Panc1 (cell line): ENCODE results near the gene ADAMTSL2. TPM values are rescaled to one million over a fixed set of nuclear protein-coding genes. Genes with fewer than 3 reads are reported as not detected.

Experiments used
- ATAC-seq: fragments of 200-7000 bp; cut with Tn5 transposase; 2 replicates; pipeline ENCODE4 v1.9.1; 2020; ENCODE audit warnings: mild to moderate bottlenecking, moderate library complexity
- BruUV-seq: library from RNA; stranded (reverse); fragments of 400-500 nt; replicated peaks from 2 replicates; lab custom pipeline; 2021; lab: Mats Ljungman, UMichigan
- CTCF ChIA-PET: fragments of 300-600 bp; sonication (Branson Sonifier 250); formaldehyde crosslinking; loops from one replicate; lab custom pipeline; 2022; ENCODE audit warnings: antibody characterized with exemption; lab: Charles Lee
- POLR2A ChIA-PET: fragments of 300-600 bp; sonication (Branson Sonifier 250); formaldehyde crosslinking; loops from one replicate; lab custom pipeline; 2022; ENCODE audit warnings: antibody characterized with exemption; lab: Charles Lee
- DNase-seq: peaks from one replicate; pipeline ENCODE4 v3.0.0-alpha.2; 2010; ENCODE audit warnings: low read depth, low spot score
- H3K27ac ChIP-seq: 2 replicates; pipeline ENCODE4 v1.5.1; 2011; ENCODE audit warnings: mild to moderate bottlenecking, low read length, inconsistent platforms
- H3K27me3 ChIP-seq: fragments of 200-500 bp; sonication (Bioruptor generic); 2 replicates; pipeline ENCODE4 v1.6.0; 2014; ENCODE audit warnings: low read length, inconsistent platforms; ENCODE audit not compliant: control insufficient read depth, insufficient read depth
- H3K36me3 ChIP-seq: fragments of 200-500 bp; sonication (Bioruptor generic); 2 replicates; pipeline ENCODE4 v1.5.1; 2014; ENCODE audit warnings: inconsistent platforms, mild to moderate bottlenecking, low read length, moderate library complexity; ENCODE audit not compliant: control insufficient read depth, insufficient read depth
- H3K4me1 ChIP-seq: 2 replicates; pipeline ENCODE4 v1.5.1; 2011; ENCODE audit warnings: inconsistent platforms, mild to moderate bottlenecking, low read length, moderate library complexity; ENCODE audit not compliant: control insufficient read depth, insufficient read depth
- H3K4me3 ChIP-seq, 2 experiments: 2 replicates each; pipeline ENCODE4 v1.5.1; 2011 to 2012; ENCODE audit warnings: low read depth in 2 of 2, low read length in 2 of 2, mild to moderate bottlenecking in 2 of 2, inconsistent platforms in 1 of 2, moderate library complexity in 1 of 2
- H3K9me3 ChIP-seq: fragments of 200-500 bp; sonication (Bioruptor generic); 2 replicates; pipeline ENCODE4 v1.5.1; 2014; ENCODE audit warnings: low read depth, mild to moderate bottlenecking, inconsistent platforms, low read length, moderate library complexity; ENCODE audit not compliant: control insufficient read depth, insufficient read depth
- POLR2AphosphoS5 ChIP-seq: IDR thresholded peaks from 2 replicates; pipeline ENCODE4 v1.6.1; 2012; ENCODE audit warnings: mild to moderate bottlenecking, low read depth, low read length, moderate library complexity
- SIN3A ChIP-seq: IDR thresholded peaks from 2 replicates; pipeline ENCODE4 v1.6.1; 2012; ENCODE audit warnings: low read depth, mild to moderate bottlenecking, low read length, moderate library complexity, borderline replicate concordance; ENCODE audit not compliant: insufficient read depth
- TCF7L2 ChIP-seq: IDR thresholded peaks from 2 replicates; pipeline ENCODE4 v1.6.1; 2011; ENCODE audit warnings: mild to moderate bottlenecking, low read depth, low read length, inconsistent platforms
- in situ Hi-C: cut with HindIII; loops from 2 replicates; pipeline ENCODE4 v1.10.0; 2016; ENCODE audit warnings: low sequenced_read_pairs, low pct_unique_long_range_greater_than_20kb
- intact Hi-C: fragments of 100-400 bp; cut with micrococcal nuclease; formaldehyde crosslinking; loops from one replicate; pipeline ENCODE4 v1.10.0; 2022; ENCODE audit not compliant: unreplicated experiment
- total RNA-seq: library from RNA; stranded (reverse); gene quantifications from one replicate; pipeline ENCODE4 v1.2.1, GENCODE V29; 2021; ENCODE audit not compliant: unreplicated experiment
- TF ChIP-seq, protein P1 (sequence below): fragments of 450-650 bp; IDR thresholded peaks from 2 replicates; pipeline ENCODE4 v1.5.1; 2017; ENCODE audit warnings: mild to moderate bottlenecking
- TF ChIP-seq, protein P2 (sequence below), 2 experiments: IDR thresholded peaks; 2 replicates each; pipeline ENCODE4 v1.6.1; 2011 to 2012; ENCODE audit warnings: low read depth in 2 of 2, control low read depth in 1 of 2, low read length in 1 of 2, mild to moderate bottlenecking in 1 of 2, moderate library complexity in 1 of 2; ENCODE audit not compliant: insufficient read depth in 1 of 2

ADAMTSL2 gene
- total RNA-seq, 1 experiment from 2014 or later: 0.10 TPM

DNA sequence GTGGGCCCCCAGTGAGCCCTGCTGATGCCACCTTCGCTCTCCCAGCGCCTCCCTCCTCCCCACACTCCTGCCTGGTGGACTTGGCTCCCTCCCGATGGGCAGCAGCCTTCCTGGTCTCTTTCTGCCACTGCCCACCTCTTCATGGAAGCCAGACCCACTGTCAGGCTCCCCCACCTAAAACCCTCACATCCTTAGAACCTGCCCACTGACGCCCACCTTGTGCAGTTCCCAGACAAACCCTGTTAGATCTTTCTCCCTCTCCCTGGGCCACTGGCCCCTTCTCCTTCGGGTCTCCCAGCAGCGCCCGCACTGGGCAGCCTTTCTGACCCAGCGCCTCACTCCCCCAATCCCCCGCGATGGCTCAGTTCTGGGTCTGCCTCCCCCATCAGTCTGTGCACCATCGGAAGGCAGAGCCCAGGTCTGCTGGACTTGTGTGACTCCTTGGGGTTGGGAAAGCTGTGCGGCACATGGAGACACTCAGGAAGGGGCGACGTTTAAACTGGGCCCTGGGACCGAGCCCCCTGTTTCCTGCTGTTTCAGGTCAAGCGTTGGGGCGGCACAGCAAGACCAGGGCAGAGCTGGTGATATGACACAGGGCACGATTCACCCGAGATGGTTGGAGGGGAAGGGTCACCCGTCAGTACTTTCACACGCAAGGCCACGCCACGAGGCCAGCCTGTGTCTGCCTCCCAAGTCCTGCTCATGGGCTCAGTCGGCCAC is 27.1 kb upstream of the ADAMTSL2 start:
- no peak for ATAC-seq
- TF ChIP-seq SIN3A: no peak
- TF ChIP-seq, protein P1, sequence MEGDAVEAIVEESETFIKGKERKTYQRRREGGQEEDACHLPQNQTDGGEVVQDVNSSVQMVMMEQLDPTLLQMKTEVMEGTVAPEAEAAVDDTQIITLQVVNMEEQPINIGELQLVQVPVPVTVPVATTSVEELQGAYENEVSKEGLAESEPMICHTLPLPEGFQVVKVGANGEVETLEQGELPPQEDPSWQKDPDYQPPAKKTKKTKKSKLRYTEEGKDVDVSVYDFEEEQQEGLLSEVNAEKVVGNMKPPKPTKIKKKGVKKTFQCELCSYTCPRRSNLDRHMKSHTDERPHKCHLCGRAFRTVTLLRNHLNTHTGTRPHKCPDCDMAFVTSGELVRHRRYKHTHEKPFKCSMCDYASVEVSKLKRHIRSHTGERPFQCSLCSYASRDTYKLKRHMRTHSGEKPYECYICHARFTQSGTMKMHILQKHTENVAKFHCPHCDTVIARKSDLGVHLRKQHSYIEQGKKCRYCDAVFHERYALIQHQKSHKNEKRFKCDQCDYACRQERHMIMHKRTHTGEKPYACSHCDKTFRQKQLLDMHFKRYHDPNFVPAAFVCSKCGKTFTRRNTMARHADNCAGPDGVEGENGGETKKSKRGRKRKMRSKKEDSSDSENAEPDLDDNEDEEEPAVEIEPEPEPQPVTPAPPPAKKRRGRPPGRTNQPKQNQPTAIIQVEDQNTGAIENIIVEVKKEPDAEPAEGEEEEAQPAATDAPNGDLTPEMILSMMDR: no peak
- TF ChIP-seq, protein P2, sequence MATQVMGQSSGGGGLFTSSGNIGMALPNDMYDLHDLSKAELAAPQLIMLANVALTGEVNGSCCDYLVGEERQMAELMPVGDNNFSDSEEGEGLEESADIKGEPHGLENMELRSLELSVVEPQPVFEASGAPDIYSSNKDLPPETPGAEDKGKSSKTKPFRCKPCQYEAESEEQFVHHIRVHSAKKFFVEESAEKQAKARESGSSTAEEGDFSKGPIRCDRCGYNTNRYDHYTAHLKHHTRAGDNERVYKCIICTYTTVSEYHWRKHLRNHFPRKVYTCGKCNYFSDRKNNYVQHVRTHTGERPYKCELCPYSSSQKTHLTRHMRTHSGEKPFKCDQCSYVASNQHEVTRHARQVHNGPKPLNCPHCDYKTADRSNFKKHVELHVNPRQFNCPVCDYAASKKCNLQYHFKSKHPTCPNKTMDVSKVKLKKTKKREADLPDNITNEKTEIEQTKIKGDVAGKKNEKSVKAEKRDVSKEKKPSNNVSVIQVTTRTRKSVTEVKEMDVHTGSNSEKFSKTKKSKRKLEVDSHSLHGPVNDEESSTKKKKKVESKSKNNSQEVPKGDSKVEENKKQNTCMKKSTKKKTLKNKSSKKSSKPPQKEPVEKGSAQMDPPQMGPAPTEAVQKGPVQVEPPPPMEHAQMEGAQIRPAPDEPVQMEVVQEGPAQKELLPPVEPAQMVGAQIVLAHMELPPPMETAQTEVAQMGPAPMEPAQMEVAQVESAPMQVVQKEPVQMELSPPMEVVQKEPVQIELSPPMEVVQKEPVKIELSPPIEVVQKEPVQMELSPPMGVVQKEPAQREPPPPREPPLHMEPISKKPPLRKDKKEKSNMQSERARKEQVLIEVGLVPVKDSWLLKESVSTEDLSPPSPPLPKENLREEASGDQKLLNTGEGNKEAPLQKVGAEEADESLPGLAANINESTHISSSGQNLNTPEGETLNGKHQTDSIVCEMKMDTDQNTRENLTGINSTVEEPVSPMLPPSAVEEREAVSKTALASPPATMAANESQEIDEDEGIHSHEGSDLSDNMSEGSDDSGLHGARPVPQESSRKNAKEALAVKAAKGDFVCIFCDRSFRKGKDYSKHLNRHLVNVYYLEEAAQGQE (IDR thresholded peaks at IDR 0.05; ENCODE audit: insufficient read depth in 1 of 2, low read depth in 2 of 2, low read length in 1 of 2): no peak
- no peak for TF ChIP-seq TCF7L2
- TF ChIP-seq POLR2AphosphoS5: no peak
- no TSS peak for BruUV-seq
- Histone ChIP-seq H3K36me3 (no peaks in the 10 kb centered on the region), H3K27ac (peak overlapping the region; percentile 45; the same call in 1 of the 2 replicates), H3K27me3 (no peaks in the 10 kb centered on the region), H3K4me3 (no peak overlapping the region), H3K9me3 (peaks cover 4% of the 10 kb centered on the region; the same call in 1 of the 2 replicates), H3K4me1 (peaks cover 31% of the 10 kb centered on the region)
- POLR2A ChIA-PET: no interaction called here
- CTCF ChIA-PET: no interaction called here
- intact Hi-C loops: no loop called here
- DNase-seq: no peak
- in situ Hi-C loops: no loop called here

DNA sequence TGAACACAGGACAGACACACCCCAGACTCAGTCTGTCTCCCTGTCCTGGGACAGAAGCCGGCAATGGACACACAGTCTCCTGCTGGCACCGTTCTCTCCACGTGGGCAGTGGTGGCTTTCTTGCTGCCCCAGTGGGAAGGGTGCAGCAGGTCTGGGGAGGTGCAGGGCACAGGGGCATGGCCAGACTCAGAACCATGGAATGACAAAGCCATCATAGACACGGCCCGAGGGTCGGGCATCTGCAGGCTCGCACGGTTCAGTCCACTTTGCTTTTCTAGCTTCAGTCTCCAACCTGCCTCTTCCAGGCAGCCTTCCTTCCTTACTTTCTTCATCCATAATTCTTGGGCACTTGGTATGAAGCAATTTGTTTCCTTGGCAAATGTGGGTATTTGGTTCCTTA is 26.5 kb upstream of the ADAMTSL2 start:
- ChIA-PET CTCF (no interaction called here), POLR2A (no interaction called here)
- H3K4me1 ChIP-seq: peaks cover 31% of the 10 kb centered on the region
- no peaks in the 10 kb centered on the region for H3K9me3 ChIP-seq
- intact Hi-C loops: no loop called here
- in situ Hi-C loops: no loop called here
- DNase-seq: no peak
- H3K36me3 ChIP-seq: no peaks in the 10 kb centered on the region
- no peaks in the 10 kb centered on the region for H3K27me3 ChIP-seq
- H3K27ac ChIP-seq: no peak overlapping the region
- no TSS peak for BruUV-seq
- no peak for TF ChIP-seq POLR2AphosphoS5
- no peak for TF ChIP-seq SIN3A
- TF ChIP-seq, protein P2 (IDR thresholded peaks at IDR 0.05; ENCODE audit: insufficient read depth in 1 of 2, low read depth in 2 of 2, low read length in 1 of 2): no peak
- TF ChIP-seq, protein P1: no peak
- no peak for ATAC-seq
- H3K4me3 ChIP-seq: no peak overlapping the region
